Fibroblast of skin of abdomen (primary cell): ENCODE measurements around the gene FBXL15. TPM values are rescaled to one million over a fixed set of nuclear protein-coding genes. Genes with fewer than 3 reads are reported as not detected.

Source experiments
- DNase-seq: peaks from one replicate; pipeline ENCODE4 v3.0.0-alpha.2; 2013
- polyA plus RNA-seq, 2 experiments: library from polyadenylated mRNA; unstranded; fragments of 120-200 nt; gene quantifications; one replicate each; pipeline ENCODE4 v1.2.1, GENCODE V29; 2013; ENCODE audit not compliant: insufficient read length in 2 of 2

The FBXL15 gene, protein sequence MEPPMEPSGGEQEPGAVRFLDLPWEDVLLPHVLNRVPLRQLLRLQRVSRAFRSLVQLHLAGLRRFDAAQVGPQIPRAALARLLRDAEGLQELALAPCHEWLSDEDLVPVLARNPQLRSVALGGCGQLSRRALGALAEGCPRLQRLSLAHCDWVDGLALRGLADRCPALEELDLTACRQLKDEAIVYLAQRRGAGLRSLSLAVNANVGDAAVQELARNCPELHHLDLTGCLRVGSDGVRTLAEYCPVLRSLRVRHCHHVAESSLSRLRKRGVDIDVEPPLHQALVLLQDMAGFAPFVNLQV
- polyA plus RNA-seq (2013, experiment 1 of 2; ENCODE audit: insufficient read length), result 7.6 TPM
- 7.3 TPM for polyA plus RNA-seq (2013, experiment 2 of 2; ENCODE audit: insufficient read length)

DNA sequence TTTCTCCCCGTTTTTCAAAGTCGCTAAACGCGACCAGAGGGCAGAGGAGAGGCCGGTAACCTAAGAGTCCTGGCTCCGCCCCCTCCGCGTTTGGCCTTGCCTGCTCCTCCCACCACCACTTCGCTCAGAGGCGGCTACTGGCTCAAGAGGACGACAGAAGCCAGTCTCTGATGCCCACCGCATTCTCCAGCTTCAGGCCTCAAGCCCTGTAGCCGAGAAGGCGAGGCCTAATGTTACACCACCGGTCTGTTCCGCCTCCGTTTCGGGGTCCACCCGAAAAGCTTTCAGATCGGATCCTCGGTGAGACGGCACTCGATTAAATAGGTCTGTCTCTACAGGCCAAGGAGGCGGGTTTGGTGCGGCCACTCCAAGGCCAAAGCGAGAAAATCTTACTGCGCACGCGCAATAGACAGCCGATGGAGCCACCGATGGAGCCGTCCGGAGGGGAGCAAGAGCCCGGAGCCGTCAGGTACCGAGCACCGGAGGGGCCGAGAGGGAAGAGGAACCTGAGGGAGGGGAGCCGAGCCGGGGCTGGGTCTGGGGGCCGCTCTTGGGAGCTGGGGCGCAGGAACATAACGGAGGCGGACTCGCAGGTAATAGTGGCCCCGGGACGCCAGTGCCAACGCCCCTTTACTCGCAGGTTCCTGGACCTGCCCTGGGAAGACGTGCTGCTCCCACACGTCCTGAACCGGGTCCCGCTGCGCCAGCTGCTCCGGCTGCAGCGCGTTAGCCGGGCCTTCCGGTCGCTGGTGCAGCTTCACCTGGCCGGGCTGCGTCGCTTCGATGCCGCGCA lies at the start of gene FBXL15:
TSS of gene FBXL15 (plus strand) at position 123 of the 793 bp plus-strand sequence. CDS start at position 417, 294 bp downstream.
- peak; percentile 96 for DNase-seq

DNA sequence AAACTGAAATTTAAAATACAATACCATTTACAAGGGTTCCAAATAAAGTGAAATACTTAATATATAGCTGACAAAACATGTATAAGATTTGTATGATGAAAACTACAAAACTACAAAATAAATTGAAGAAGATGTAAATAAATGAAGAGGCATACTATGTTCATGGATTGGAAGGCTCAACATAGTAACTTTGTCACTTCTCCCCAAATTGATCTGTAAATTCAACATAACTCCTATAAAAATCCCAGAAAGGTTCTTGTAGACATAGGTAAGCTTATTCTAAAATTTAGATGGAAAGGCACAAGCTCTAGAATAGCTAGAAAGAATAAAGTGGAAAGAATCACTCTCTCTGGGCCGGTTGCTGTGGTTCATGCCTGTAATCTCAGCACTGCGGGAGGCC lies 49.3 kb upstream of the FBXL15 start:
- no peak for DNase-seq

DNA sequence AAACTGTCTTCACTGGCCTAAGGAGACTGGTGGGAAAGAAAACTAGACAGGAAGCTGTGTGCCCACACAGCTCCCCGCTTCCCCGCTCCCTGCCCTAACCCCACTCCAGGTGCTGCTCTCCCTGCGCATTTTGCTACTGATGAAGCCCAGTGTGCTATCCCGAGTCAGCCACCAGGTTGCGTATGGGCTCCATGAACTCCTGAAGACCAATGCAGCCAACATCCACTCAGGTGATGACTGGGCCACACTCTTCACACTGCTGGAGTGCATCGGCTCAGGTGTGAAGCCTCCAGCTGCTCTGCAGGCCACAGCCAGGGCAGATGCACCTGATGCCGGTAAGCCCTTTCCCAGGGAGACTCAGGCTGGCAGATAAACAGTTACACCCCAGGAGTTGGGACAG lies 45.4 kb upstream of the FBXL15 start:
- no peak for DNase-seq

DNA sequence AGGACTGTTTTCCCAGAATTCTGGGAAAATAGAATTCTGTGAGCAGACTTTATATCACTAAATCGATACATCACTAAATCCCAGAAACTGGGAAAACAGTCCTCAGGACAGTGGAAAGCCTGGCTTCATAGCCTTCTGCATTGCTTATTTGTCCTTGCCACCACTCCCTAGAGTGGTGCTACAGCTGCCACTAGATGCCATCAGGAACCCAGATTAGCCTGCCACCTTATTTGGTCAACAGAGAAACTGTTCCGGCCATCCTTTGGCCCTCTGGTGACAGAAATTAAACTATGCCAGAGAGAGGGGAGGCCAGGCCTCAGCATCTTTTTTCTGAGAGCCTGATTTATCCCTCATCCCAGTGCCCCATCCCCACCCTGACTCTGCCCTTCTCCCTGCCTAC lies 44.8 kb upstream of the FBXL15 start:
- no peak for DNase-seq

DNA sequence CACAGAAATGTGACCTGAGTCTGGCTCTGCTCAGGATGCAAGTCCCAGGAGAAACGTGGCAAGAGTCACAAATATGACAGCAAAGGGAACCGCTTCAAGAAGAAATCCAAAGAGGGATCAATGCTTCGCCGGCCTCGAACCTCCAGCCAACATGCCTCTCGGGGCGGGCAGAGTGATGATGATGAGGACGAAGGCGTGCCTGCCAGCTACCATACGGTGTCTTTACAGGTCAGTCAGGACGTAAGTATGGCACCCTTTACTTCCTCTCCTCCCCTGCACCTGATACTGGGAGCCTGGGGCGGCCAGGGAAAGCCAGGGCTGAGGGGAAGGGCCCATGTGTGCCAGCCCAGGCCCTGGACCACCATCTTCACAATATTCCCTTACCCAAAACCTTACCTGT lies 43.7 kb upstream of the FBXL15 start:
- DNase-seq, result no peak

DNA sequence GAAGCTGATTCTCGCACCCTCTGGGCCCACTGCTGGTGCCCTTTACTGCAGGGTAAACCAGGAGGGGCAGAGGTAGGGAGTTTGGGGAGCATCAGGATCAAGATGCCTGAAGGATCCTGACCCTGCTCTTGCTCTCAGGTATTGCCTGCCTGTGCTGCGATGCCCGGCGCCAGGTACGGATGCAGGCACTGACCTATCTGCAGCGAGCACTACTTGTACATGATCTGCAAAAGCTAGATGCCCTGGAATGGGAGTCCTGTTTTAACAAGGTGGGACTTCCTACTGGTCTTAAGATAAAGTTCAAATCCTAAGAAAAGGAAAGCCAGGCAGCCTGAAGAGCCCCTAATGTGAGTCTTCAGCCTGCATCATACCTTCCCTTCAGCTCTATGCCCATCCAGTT lies 41.3 kb upstream of the FBXL15 start:
- no peak for DNase-seq

DNA sequence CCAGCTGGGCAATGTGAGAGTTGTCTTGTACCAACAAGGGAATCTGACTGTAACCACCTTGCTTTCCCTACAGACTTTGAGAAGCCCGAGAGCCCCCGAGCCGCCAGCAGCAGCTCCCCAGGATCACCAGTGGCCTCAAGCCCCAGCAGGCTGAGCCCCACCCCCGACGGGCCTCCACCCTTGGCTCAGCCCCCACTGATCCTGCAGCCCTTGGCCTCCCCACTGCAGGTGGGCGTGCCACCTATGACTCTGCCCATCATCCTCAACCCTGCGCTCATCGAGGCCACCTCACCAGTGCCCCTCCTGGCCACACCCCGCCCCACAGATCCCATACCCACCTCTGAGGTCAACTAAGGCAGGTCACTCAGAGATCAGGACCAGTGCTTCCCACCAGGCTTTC lies 38.7 kb upstream of the FBXL15 start:
- no peak for DNase-seq

DNA sequence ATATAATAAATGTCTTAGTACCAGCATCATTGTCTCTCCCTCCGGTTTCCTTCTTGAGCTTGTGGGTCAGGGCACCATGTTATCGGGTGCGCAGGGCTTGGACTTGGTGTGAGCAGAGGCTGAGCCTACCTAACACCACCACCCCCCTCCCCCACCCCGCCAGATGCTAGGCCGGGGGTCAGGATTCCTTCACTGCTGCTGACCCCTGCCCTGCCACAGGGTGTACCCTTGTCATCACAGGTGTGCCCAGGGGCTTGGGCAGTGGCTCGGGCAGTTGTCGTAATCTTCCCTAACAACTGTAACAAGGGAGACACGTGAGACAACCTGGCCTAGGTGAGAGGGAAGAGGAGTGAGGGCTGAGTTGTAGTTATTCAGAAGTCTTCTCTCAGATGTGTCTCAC lies 37.8 kb upstream of the FBXL15 start:
- no peak for DNase-seq

DNA sequence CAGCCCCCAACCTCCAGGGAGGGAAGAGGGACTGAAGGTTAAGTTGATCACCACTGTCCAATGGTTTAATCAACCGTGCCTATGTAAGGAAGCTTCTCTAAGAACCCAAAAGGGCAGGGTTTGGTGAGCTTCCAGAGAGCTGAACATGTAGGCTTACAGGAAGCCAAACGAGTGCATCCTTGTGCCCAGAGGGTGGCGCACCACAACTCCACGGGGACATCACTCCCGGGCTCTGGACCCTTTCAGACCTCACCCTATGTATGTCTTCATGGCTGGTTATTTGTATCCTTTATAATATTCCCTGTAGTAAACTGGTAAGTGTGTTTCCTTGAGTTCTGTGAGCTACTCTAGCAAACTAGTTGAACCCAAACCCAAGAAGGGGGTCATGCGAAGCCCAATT lies 36.6 kb upstream of the FBXL15 start:
- no peak for DNase-seq

DNA sequence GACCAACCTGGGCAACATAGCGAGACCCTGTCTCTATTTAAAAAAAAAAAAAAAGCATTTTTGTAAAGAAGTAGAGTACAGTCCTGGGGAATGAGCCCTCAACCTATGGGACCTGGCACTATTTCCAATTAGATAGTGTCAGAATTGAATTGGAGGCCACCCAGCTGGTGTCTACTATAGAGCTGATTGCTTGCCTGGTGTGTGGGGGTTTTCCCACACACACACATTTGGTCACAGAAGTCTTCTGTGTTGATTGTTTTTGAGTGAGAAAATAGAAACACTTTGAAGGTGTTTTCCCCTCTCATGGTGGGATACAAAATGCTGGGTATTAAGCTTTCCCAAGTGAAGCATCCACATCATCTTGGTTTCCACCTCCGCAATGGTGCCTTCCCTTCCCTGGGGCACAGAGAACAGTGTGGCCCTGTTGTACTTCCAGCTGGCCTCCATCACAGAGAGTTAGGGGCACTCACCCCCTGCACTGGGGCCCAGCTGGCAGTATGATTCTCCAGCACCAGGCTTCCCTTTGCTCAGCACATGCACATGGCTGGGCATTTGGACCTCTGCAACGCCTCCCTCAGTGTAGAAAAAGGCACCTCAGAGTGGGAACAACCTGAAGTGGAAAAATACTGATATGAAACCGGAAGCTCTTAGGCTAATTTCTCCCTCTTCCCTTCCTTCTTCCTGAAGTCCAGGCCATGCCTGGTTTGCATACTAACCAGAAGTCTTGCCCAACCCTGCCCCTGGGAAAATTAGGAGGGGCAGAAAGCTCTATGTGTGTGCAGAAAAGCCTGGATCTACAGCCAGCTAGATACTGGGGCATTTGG lies 35.8 kb upstream of the FBXL15 start:
- no peak for DNase-seq

DNA sequence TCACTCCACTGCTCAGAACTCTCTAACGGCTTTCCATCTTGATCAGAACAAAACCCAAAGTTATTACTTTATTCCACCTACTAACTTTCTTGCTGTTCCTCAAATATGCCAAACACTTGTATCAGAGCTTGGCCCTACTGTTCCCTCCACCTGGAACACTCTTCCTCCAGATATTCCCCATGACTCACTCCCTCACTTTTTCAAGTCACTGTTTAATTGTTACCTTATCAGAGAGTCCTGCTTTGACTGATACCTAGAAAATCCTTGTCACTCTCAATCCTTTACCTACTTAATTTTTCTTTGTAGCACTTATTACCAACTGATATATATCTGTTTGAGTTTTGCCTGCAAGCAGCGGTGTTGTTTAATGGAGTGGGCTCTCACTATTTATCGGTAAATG lies 30.7 kb upstream of the FBXL15 start:
- no peak for DNase-seq

DNA sequence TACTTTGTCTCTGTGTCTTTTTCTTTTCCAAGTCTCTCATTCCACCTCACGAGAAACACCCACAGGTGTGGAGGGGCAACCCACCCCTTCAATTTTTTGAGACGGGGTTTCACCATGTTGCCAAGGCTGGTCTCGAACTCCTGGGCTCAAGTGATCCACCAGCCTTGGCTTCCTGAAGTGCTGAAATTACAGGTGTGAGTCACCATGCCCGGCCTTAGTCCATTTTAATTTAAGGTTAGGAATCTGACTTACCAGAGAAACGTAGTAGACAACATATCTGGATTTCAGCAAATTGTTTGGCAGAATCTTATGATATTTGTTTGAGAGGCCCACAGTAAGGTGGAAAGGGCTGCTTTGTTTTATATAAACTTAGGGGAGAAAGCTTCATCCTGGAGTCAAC lies 28.3 kb upstream of the FBXL15 start:
- DNase-seq, result no peak

DNA sequence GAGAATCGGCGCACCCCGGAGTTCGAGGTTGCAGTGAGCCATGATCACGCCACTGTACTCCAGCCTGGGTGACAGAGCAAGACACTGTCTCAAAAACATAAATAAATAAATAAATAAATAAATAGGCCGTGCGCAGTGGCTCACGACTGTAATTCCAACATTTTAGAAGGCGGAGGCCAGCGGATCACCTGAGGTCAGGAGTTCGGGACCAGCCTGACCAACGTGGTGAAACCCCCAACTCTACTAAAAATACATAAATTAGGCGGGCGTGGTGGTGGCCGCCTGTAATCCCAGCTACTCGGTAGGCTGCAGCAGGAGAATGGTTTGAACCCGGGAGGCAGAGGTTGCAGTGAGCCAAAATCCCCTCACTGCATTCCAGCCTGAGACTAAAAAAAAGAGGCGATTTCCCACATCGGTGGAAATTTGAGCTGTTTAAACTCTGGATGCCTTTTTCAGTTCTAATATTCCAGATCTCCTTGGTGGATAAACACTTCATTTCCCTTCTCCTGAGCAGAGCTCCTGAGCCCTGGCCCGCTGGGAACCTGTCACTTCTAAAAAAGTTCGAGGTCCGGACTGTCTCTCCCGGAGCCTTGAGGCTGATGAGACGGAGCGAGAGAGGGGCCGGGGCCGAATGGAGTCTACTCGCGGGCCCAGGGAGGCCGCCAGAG lies 27.1 kb upstream of the FBXL15 start:
- no peak for DNase-seq

DNA sequence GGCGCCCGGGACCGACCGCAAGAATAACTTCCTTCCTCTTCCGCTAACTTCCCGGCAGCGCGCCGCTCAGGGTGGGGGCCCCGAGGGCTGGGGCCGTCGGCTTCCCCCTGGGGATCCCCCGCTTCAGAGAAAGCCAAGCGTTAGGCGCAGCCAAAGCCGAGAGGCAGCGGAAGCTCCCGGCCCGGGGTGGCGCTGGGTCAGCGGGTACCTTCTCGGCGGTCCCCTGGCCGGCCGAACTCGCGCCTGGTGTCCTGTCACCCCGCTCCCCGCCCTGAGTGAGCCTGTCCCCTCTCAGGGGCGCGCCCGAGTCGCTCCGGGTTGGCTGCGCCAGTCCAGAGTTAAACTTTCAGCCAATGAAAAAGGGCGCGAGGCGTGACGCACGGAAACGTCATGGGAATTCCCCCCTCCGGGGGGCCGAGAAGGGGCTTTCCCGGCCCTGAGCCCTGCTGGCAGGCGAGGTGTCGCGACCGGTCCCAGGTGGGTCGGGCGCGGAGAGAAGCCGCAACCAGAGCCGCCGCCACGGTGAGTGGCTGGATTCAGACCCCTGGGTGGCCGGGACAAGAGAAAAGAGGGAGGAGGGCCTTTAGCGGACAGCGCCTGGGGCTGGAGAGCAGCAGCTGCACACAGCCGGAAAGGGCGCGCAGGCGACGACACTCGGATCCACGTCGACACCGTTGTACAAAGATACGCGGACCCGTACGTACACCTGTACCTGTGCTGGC lies 26.4 kb upstream of the FBXL15 start:
- DNase-seq, result peak; percentile 91

DNA sequence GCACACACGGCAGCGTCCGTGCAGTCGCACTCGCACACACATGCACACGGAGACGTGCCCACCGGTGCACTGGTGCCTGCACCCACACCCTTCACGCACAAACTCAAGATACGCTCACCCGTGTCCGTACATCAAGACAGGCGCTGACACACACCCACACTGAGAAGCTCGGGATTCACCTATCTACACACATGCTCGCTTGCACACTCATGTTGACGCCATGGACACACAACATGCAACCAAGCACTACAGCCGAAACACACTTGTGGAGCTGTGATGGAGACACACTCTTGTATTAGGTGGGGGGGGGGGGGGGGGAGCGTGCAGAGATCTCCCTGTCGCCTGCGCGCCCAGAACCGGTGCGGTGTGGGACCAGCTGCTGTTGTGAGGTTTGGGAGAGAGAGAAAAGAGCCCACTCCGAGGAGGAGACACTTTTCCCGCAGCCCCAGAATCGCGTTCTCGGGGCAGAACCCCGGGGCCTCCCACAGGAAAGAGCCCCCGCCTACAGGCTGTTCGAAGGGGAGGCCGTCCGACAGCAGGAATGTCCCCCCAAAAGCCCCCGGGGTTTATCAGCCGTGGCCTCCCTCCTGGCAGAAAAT lies 25.7 kb upstream of the FBXL15 start:
- DNase-seq, result peak; percentile 28

DNA sequence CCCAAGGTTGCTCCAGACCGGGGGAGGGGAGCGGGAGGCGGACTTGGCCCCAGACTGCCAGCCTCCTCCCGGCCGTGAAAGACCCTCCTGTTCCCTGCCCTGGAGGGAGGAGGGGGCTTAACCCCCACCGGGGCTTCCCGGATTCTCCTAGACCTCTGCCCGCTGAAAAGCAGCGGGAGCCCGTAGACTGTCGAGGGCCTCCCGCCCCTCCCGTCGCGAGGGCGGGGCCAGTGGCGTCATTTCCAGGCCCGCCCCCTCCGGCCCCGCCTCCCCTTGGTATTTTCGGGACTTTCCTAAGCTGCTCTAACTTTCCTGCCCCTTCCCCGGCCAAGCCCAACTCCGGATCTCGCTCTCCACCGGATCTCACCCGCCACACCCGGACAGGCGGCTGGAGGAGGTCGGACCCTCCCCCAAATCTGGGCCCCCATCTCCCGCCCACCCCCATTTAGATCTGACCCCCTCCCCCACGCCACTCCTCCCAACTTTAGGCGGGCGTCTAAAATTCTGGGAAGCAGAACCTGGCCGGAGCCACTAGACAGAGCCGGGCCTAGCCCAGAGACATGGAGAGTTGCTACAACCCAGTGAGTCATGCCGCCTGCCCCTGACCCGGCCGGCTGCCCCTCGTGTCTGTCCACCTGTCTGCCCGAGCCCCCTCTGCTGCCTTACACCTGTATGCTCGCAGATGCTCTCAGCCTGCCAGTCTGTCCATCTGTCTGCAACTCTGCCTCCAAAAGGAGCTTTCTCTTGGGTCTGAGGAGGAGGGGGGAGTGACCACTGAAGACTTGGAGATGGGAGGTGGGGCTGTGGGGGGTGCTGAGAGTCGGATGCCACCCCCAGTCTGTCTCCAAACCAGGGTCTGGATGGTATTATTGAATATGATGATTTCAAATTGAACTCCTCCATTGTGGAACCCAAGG lies 25.0 kb upstream of the FBXL15 start, which contains the start of gene NFKB2:
TSS of gene NFKB2 (plus strand) at position 306 of the 917 bp plus-strand sequence. CDS start at position 561, 255 bp downstream.
- peak; percentile 82 for DNase-seq

DNA sequence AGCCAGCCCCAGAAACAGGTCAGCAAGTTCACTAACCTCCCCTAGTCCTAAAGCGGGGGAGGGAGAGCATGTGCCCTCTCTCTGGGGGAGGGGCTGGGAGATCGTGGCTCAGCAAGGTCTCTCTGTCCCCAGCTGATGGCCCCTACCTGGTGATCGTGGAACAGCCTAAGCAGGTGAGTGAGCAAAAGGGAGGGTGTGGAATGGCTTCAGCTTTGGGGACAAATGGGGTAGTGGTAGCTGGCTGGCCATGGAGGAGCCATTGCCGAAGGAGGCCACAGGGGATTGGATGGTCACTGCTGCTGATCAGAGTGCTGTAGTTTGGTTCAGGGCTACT lies 24.4 kb upstream of the FBXL15 start:
- no peak for DNase-seq

DNA sequence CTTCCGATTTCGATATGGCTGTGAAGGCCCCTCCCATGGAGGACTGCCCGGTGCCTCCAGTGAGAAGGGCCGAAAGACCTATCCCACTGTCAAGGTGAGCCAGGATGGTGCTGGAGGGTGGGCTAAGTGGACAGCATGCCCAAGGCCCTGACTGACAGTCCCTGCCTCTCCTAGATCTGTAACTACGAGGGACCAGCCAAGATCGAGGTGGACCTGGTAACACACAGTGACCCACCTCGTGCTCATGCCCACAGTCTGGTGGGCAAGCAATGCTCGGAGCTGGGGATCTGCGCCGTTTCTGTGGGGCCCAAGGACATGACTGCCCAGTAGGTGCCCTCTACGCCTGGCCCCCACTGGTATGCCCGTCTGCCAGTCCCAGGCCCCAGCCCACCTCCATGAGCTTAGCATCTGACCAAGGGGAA lies 23.9 kb upstream of the FBXL15 start:
- no peak for DNase-seq

DNA sequence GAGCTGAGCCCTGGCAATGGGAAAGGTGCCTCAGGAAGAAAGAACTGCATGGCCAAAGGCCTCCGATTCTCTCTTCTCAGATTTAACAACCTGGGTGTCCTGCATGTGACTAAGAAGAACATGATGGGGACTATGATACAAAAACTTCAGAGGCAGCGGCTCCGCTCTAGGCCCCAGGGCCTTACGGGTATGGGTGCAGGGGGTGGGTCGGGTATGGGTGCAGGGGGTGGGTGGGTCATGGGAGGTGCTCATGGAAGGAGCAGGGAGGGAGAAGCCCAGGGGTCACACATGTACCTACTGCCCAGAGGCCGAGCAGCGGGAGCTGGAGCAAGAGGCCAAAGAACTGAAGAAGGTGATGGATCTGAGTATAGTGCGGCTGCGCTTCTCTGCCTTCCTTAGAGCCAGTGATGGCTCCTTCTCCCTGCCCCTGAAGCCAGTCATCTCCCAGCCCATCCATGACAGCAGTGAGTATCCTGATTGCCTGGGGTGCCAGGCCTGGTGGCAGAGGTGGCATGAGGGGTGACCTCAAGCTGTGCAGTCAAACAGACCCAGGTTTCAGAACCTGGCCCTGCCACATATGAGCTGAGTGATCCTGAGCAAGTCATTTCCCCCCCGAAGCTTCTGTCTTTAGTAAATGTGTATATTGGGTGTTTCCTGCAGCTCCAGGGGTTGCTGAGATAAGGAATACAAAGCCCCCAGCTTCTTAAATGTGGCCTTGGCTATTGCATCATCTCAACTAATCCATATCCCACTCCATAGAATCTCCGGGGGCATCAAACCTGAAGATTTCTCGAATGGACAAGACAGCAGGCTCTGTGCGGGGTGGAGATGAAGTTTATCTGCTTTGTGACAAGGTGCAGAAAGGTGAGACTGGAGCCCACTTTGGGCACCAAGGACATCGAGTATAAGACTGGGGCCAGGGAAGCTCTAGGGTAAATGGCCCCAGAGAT lies 23.1 kb upstream of the FBXL15 start:
- no peak for DNase-seq
